ENCODE results near the gene SCN2A.

The SCN2A gene

GRCh38 chr2:165371356-165371755 lies 132.1 kb downstream of the SCN2A start:
- H3K27ac ChIP-seq (ENCODE audit: extremely low read depth, low read depth, low read length), result no peak overlapping the region
- ChIA-PET CTCF (interaction anchor here (1.4 kb wide), 1 partner anchor 30 kb away, joined by 4 read pairs; no protein-coding TSS in a partner anchor), POLR2A (interaction anchor here (0.5 kb wide), 1 partner anchor 323 kb away, joined by 3 read pairs; no protein-coding TSS in a partner anchor)
- H3K4me3 ChIP-seq (ENCODE audit: low read depth, low read length), result no peak overlapping the region
- H3K4me1 ChIP-seq (ENCODE audit: control insufficient read depth, insufficient read depth, low read length), result peaks cover 6% of the 10 kb centered on the region
- TF ChIP-seq GFI1B (tag by site-specific recombination; IDR thresholded peaks at IDR 0.05) (no peak), WT1 (tag by site-specific recombination; IDR thresholded peaks at IDR 0.05) (no peak), ZNF138 (tag by site-specific recombination; IDR thresholded peaks at IDR 0.05; ENCODE audit: borderline replicate concordance) (no peak), ZNF426 (tag by site-specific recombination; IDR thresholded peaks at IDR 0.05) (no peak), ZBTB7A (tag by site-specific recombination; IDR thresholded peaks at IDR 0.05; ENCODE audit: low read depth) (no peak), ZNF843 (tag by site-specific recombination; IDR thresholded peaks at IDR 0.05) (no peak), ZNF26 (tag by site-specific recombination; IDR thresholded peaks at IDR 0.05) (no peak)
- H3K36me3 ChIP-seq (ENCODE audit: control insufficient read depth in 2 of 2, insufficient read depth in 1 of 2, low read length in 2 of 2), result no peaks in the 10 kb centered on the region
- H3K9me3 ChIP-seq (ENCODE audit: control insufficient read depth, insufficient read depth, low read depth, low read length), result no peaks in the 10 kb centered on the region

- Histone ChIP-seq H3K4me3 (ENCODE audit: low read depth, low read length) (no peak overlapping the region), H3K36me3 (ENCODE audit: control insufficient read depth in 2 of 2, insufficient read depth in 1 of 2, low read length in 2 of 2) (no peaks in the 10 kb centered on the region), H3K27ac (ENCODE audit: extremely low read depth, low read depth, low read length) (no peak overlapping the region), H3K9me3 (ENCODE audit: control insufficient read depth, insufficient read depth, low read depth, low read length) (no peaks in the 10 kb centered on the region), H3K4me1 (ENCODE audit: control insufficient read depth, insufficient read depth, low read length) (peaks cover 8% of the 10 kb centered on the region)
- ChIA-PET POLR2A (no interaction called here), CTCF (interaction anchor here (0.5 to 0.9 kb wide), 3 partner anchors 10 to 516 kb away, joined by 3 read pairs; no protein-coding TSS in a partner anchor)
- TF ChIP-seq, protein P1, sequence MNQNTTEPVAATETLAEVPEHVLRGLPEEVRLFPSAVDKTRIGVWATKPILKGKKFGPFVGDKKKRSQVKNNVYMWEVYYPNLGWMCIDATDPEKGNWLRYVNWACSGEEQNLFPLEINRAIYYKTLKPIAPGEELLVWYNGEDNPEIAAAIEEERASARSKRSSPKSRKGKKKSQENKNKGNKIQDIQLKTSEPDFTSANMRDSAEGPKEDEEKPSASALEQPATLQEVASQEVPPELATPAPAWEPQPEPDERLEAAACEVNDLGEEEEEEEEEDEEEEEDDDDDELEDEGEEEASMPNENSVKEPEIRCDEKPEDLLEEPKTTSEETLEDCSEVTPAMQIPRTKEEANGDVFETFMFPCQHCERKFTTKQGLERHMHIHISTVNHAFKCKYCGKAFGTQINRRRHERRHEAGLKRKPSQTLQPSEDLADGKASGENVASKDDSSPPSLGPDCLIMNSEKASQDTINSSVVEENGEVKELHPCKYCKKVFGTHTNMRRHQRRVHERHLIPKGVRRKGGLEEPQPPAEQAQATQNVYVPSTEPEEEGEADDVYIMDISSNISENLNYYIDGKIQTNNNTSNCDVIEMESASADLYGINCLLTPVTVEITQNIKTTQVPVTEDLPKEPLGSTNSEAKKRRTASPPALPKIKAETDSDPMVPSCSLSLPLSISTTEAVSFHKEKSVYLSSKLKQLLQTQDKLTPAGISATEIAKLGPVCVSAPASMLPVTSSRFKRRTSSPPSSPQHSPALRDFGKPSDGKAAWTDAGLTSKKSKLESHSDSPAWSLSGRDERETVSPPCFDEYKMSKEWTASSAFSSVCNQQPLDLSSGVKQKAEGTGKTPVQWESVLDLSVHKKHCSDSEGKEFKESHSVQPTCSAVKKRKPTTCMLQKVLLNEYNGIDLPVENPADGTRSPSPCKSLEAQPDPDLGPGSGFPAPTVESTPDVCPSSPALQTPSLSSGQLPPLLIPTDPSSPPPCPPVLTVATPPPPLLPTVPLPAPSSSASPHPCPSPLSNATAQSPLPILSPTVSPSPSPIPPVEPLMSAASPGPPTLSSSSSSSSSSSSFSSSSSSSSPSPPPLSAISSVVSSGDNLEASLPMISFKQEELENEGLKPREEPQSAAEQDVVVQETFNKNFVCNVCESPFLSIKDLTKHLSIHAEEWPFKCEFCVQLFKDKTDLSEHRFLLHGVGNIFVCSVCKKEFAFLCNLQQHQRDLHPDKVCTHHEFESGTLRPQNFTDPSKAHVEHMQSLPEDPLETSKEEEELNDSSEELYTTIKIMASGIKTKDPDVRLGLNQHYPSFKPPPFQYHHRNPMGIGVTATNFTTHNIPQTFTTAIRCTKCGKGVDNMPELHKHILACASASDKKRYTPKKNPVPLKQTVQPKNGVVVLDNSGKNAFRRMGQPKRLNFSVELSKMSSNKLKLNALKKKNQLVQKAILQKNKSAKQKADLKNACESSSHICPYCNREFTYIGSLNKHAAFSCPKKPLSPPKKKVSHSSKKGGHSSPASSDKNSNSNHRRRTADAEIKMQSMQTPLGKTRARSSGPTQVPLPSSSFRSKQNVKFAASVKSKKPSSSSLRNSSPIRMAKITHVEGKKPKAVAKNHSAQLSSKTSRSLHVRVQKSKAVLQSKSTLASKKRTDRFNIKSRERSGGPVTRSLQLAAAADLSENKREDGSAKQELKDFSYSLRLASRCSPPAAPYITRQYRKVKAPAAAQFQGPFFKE (tag by site-specific recombination; IDR thresholded peaks at IDR 0.05; ENCODE audit: borderline replicate concordance), result no peak
- no peak for TF ChIP-seq ZBTB7A (tag by site-specific recombination; IDR thresholded peaks at IDR 0.05; ENCODE audit: low read depth)
- TF ChIP-seq ZNF221 (tag by site-specific recombination; IDR thresholded peaks at IDR 0.05; ENCODE audit: borderline replicate concordance), result no peak
- TF ChIP-seq ZXDB (tag by site-specific recombination; IDR thresholded peaks at IDR 0.05), result no peak
- TF ChIP-seq, protein P2, sequence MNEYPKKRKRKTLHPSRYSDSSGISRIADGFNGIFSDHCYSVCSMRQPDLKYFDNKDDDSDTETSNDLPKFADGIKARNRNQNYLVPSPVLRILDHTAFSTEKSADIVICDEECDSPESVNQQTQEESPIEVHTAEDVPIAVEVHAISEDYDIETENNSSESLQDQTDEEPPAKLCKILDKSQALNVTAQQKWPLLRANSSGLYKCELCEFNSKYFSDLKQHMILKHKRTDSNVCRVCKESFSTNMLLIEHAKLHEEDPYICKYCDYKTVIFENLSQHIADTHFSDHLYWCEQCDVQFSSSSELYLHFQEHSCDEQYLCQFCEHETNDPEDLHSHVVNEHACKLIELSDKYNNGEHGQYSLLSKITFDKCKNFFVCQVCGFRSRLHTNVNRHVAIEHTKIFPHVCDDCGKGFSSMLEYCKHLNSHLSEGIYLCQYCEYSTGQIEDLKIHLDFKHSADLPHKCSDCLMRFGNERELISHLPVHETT (tag by site-specific recombination; IDR thresholded peaks at IDR 0.05), result no peak
Measured at GRCh38 chr2:165373278-165374010, 134.2 kb downstream of the SCN2A start.
